Dermis blood vessel endothelial cell (primary cell): ENCODE results near the gene EXD3. TPM values are rescaled to one million over a fixed set of nuclear protein-coding genes. Genes with fewer than 3 reads are reported as not detected.

ENCODE experiments used
- DNase-seq: peaks from one replicate; pipeline ENCODE4 v3.0.0; 2010
- total RNA-seq: library from RNA; depleted of rRNA; stranded (reverse); fragments of >200 nt; gene quantifications from 2 replicates; pipeline ENCODE4 v1.2.3, GENCODE V29; 2014

Gene EXD3
- total RNA-seq, 1 donor from 2014 or later: 43.1 TPM

DNA sequence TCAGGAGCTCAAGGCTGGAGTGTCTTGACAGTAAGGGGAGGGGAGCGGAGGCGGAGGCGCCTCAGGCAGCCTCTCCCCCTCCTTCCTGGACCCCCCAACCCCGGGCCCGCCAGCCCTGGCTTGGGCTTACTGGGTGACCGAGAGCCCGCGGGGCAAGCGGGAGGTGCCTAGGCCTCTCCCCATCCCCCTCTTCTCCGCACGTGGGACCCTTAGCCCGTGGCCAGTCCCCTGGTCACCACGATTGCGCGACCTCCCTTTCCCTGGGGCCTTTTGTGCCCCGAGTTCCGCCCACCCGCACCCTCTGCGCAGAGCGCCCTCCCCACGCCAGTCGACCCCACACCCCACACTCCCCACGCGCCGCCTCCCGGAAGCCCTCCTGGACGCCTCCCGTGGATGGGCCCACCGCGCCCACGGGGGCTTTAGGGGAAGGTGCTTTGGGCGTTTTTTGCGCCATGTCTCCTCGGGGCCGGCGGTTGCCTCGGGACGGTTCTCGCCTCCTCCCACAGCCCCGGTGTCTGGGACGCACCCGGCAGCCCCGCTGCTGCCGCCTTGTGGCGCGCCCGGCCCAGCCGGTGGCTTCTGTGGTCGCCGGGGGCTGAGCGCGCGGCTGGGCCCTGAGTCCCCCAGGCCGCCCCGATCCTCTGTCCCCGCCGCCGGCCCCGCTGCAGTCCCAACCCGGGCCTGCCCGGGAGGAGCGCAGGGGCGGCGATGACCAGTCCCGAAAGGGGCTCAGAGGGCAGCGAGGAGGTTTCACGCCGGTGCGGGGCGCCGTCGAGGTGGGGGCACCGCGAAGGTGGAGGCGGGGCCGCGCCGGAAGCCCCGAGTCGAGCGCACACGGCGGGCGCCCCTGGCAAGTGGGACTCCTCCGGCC lies 142.3 kb downstream of the EXD3 start:
- peak; percentile 65 for DNase-seq

GRCh38 chr9:137279741-137280473 lies 143.1 kb downstream of the EXD3 start:
- no peak for DNase-seq

GRCh38 chr9:137278721-137279711 lies 143.9 kb downstream of the EXD3 start:
- DNase-seq: no peak

GRCh38 chr9:137278061-137278701 lies 144.8 kb downstream of the EXD3 start:
- DNase-seq: peak; percentile 48

DNA sequence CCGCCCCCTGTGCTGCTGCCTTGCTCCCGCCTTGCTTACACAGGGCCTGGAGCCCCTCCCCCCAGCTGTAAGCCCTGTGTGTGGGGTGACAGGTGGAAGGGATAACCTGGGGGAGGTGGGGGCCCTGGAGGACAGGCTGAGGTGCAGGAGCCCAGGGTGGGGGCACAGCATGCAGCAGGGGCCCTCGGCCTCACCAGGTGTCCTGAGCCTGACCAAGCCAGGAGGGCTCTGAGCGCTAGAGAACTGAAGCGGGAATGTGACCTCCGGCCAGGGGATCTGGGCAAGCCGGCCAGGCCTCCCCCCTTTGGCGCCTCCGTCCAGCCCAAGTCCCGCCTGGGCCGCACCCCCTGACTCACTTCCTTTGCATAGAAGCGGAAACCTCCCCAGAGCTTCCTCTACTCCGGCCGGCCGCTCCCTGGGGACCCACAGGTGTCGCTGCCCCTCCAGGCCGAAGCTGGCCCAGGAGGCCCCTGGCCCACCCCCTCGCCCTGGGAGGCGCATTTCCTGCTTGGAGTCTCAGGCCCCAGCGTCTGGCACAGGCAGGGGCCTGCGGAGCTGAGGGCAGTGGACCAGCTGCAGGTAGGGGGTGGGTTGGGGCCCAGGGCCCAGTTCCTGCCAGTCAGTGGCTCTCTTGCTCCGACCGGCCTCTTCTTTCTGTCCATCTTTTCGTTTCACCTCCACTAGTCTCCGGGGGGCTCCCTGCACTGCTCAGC lies 145.5 kb downstream of the EXD3 start, which contains the start of gene TOR4A:
Gene TOR4A, plus strand, starts transcription at position 398 of the 713 bp plus-strand sequence. CDS start 964 bp downstream, outside the sequence.
- peak; percentile 95 for DNase-seq

- DNase-seq: peak; percentile 61
Observed at GRCh38 chr9:137276473-137277328, 146.3 kb downstream of the EXD3 start.

- no peak for DNase-seq
Observed at GRCh38 chr9:137275588-137276472, 147.1 kb downstream of the EXD3 start.

- no peak for DNase-seq
Observed at GRCh38 chr9:137275203-137275587, 147.8 kb downstream of the EXD3 start.

DNA sequence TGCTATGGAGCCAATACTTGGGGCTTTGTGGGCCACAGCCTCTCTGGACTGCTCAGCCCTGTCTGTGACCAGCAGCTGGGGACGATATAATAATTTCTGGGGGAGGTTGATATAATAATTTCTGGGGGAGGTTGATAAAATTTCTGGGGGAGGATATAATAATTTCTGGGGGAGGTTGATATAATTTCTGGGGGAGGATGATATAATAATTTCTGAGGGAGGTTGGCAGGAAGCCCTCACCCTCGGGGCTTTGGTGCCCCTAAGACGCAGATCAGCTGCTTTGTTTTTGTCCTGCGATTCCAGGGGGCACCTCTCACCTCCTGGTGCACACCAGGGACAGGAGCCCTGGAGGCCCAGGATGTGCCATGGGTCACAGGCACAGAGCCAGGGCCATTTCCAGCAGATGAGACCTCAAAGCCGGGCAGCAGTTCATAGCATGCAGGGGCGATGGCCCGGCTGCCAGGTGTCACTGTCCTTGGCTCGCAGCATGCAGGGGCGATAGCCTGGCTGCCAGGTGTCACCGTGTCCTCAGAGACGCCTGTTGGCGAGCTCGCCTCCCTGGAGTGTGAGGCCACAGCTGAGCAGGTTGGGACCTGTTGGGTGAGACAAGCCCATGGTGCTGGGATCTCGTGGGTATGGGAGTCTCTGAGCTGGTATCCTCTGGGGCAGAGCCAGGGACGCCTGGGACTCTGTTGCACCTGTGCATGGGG lies 149.2 kb downstream of the EXD3 start:
- no peak for DNase-seq

GRCh38 chr9:137273095-137273490 lies 149.9 kb downstream of the EXD3 start:
- no peak for DNase-seq

GRCh38 chr9:137272241-137273094 lies 150.5 kb downstream of the EXD3 start:
- DNase-seq: no peak

DNA sequence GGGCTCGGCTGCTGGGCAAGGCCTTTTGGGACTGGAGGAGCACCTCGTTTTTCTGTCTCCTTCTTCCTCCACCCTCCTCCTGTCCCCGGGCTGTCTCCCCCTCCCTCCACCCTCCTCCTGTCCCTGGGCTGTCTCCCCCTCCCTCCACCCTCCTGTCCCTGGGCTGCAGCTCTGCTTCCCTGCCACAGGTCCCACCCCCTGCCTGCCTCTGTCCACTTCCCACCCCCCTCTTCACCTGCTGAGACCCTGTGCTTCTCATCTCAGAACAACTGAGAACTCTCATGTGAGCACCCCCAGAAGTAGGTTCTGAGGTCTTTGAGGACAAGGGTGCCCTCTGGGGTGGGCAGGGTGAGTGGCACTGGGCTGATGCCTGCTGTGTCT lies 151.3 kb downstream of the EXD3 start:
- no peak for DNase-seq

DNA sequence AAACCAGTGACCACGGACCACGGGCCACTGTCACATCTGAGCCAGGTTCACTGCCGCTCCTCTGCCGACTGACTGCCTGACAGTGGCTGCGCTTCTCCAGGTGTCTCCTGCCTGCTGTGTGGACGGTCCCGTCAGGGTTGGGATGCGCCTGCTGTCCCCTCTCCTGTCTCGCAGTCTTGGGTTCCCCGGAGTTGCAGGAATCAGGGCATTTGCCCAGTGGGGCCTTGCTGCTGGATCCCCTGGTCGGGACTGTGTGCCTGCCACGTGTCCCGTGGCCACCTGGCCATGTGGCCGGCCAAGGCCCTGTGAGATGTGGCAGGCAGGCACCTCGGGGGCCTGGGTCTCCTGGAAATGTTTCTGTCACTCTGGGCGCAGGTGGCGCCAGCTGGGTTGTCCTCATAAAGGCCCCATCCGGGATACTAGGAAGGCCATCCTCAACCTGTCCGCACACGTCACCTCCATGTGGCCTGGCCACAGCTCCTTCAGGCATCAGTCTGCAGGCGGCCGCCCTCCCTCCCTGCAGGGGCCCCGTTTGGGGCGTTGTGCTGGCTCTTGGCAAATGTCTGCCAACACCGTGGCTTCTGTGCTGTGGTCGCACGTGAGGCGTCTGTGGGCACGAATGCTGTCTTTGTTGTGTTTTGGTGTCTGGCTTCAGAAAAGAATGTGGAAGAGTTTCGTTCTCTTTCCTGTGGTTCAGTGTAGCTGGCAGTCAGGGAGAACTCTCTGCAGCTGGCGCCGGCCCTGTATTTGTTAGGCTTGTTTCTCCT lies 151.8 kb downstream of the EXD3 start:
- DNase-seq: no peak

- peak; percentile 63 for DNase-seq
Observed at GRCh38 chr9:137269231-137269772, 153.7 kb downstream of the EXD3 start.

GRCh38 chr9:137268538-137269201 lies 154.3 kb downstream of the EXD3 start:
- DNase-seq: peak; percentile 72

- DNase-seq: peak; percentile 36
Observed at GRCh38 chr9:137267933-137268355, 155.0 kb downstream of the EXD3 start.
